ENCODE measurements around the gene SEL1L2.

DNA sequence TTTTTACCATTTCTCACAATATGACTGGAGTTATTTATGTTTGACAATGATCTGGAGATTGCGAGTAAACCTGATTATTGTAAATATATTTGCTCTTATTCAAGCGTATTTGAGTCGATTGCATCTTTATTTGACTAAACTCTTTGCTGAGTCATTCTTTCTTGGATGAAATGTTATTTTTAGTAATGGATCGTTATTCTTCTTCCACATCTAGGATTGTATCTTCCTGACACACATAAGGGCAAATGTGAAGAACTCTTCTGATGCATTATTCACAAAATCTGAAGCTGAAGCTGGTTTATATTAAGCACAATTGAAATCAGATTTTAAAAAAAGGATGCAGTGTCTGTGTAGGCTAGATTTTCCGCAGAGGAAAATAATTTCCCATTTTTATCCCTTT is 68.2 kb downstream of the SEL1L2 start:
- TF ChIP-seq ZNF263 (CRISPR knock-in tag; IDR thresholded peaks at IDR 0.05; ENCODE audit: borderline replicate concordance) = no peak
- TF ChIP-seq SMARCC2 (IDR thresholded peaks at IDR 0.05; ENCODE audit: low read depth) = no peak
- no peak for TF ChIP-seq NR2F6 (CRISPR knock-in tag; IDR thresholded peaks at IDR 0.05)
- TF ChIP-seq U2AF2 (optimal IDR thresholded peaks at IDR 0.05; ENCODE audit: low read depth, low read length) = no peak
- no peak for TF ChIP-seq POLR2AphosphoS5 (IDR thresholded peaks at IDR 0.05; ENCODE audit: control insufficient read depth, insufficient read depth, low read depth, low read length)
- TF ChIP-seq CTCF (IDR thresholded peaks at IDR 0.05 in 2 of 3, conservative IDR thresholded peaks at IDR 0.05 in 1 of 3; ENCODE audit: insufficient read depth in 2 of 3, low read depth in 1 of 3, low read length in 3 of 3) = no peak
- TF ChIP-seq MTA2 (IDR thresholded peaks at IDR 0.05; ENCODE audit: low read depth) = no peak
- TF ChIP-seq SNRNP70 (optimal IDR thresholded peaks at IDR 0.05; ENCODE audit: low read depth, low read length) = no peak

All from K562 (cell line).